Activated T-cell treated with anti-CD3 and anti-CD28 coated beads for 24 hours (primary cell): ENCODE results near the gene RPL3.

Experiments used
- DNase-seq: peaks from one replicate; pipeline ENCODE4 v3.0.0-alpha.2; 2020; ENCODE audit warnings: low read depth

RPL3 gene

DNA sequence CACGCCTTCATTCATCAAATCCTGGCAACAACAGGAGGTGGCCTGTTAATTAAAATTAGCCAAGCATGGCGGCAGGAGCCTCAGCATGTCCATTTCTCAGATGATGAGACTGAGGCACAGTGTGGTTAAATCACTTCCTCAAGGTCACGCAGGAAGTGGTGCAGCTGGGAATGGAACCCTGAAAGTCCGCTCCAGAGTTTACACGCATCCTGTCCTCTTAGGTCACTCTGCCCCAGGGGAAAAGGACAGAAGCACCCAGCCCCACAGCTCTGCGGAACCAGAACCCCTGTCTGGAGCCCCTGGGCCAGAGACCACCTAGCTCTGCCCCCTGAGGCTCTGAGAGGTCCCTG is 19.6 kb downstream of the RPL3 start:
- DNase-seq = no peak

DNA sequence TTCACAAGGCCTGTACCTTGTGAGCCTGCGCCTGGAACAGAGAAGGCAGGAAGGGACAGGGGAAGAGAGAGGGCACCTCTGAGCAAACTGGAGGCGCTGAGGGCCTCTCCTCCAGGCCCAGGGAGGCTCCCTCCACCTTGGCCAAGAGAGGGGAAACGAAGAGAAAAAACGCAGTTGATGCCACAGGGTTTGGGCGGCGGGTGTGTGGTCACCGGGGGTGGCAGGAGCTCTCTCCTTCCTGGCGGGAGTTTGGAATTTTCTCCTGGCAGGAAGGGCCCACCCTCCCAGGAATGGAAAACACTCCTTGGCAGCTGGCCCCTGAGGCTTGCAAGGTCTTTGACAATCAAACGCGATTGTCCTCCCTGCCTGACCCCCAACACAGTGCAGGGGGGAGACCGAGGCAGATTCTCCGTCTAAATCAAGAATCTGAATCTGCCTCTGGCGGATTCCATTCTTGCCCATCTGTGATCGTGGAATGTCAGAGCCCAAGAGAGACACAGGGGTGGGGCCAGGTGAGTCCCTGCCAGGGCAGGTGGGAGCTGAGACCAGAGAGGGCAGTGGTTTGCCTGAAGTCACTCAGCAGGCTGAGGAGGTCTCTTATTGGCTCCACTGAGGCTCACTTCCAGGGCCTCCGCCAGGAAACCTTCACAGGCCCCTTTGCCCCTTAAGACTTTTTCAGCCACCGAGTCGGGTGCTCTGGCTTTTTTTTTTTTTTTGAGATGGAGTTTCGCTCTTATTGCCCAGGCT is 21.0 kb downstream of the RPL3 start:
- DNase-seq = no peak

DNA sequence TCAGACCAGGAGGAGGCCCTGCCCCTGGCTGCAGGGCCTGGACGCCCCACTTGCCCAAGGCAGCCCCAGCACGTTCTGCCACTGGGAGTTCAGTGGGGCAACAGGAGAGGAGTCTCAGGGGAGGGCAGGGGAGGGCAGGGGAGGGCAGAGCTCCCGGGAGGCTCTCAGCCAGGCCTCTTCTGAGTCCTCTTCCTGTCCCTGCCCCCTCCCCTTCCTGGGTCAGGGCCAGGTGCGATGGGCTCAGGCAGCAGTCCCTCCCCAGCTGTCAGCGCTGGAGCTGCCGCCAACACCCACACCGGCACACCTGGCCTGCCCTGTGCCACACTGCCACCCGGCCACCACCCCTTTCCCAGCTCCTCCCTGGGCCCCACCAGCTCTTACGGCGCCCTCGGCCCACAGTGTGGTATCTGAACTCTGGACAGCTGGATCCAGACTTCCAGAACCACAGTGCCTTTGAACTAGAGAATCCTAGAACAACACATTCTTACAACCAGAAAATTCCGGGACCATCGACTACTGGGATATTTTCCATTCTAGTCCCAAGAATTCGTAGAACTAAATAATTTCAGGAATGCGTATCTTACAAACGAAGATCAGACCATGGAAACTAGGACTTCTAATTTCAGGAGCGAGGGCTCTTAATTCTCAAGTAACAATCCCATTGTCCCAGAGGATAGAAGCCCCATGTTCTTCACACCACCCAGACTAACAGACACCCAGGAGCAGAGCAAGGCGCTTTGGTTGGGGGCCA is 21.8 kb downstream of the RPL3 start:
- DNase-seq = no peak

DNA sequence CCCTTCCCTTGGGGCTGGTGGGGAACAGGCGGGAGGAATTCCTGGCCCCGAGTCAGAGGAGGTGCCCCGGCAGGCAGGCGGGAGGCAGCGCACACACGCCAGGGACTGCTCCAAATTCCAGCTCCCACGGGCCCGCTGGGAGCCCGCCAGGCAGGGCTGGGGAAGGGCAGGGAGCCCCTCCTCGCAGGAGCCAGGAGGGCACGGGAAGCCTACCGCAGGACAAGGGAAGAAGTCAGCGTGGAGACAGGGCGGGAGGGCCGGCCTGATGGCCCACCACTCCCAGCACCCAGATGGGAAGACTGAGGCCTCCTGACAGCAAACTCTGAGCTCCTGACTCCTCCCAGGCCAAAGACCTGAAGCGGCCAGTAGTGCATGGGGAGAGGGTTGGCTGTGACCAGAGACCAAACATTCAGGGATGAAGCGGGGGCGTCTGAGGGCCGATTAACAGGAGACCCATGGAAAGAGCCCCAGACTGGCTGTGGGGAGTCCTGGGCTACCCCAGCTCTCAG is 22.4 kb downstream of the RPL3 start:
- no peak for DNase-seq

DNA sequence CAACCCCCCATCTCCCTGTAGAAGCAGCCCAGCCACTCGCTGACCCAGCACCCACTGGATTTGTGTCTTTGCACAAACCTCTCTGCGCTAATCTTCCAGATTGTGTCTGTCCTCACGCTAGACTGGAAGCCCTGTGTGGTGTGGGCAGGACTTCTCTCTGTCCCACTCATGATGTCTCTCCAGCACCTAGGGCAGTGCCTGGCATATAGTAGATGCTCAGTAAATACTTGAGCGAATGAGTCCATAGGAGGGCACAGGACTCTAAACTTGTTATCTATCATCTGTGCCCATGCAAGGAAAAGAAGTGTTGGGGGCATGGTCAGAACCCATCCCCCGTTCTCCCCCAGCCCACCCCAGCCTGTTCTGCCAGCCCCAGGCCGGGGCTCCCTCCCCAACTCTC is 22.9 kb downstream of the RPL3 start:
- DNase-seq = no peak

DNA sequence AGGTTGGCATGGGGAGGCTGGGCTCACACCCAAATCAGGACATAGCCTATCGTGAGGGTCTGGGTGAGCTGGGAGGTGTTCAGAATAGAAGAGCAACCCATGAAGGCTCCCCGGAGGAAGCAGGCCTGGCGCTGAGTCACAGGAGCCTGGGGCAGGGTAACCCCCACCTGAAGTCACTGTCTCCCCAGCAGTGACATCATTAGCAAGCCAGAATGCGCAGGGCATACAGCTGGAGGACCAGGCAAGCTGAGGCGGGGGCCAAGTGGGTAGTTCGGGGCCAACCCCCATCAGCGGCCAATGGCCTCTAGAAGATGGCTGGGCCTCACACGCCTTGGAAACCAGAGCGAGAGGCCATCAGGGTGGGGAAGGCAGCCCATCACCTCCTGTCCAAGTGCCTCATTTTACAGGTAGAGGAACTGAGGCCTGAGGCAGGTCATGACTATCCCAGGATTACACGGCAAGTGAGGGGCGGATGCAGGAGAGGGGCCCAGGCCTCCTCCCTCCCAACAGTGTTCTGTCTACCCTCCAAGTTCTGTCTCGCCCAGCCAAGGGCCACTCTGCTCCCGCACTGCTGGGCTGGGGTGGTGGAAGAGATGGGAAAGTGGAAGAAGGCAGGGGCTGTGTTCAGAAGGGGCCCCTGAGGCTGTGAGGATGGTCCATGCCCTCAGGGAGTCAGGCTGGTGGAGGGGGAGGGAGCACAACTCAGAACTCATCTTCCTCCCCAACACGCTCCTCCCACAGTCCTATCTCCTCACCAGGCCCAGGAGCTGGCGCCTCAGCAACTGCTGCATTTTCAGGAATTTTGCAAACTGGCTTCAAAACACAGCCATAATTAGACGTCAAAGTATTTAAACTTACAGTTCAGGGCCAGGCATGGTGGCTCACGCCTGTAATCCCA is 24.6 kb downstream of the RPL3 start:
- no peak for DNase-seq

DNA sequence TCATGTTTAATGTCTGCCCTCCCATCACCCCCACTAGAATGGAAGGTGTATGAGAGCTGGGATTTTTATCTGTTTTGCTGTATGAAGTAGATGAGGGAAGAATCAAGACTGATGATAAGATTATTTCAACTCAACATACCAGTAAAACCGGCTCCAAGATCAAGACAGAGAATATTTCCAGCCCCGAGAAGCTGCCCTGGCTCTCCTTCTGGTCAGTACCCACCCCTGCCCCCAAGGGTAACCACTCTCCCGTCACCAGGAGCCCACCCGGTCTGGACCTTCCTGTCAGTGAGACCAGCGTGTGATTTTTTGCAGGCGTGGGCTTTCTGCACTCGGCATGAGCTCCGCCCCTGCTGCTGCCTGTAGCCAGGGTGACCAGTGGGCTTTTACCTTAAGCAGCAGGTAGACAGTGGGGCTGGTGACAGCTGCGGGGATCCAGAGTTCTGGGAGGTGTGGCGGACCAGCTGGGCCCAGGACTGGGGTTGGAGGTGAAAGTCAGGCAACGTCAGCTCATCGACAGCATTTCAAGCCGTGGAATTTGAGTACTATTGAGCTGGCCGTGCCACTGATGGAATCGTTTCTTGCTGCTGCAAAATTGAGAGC is 25.6 kb downstream of the RPL3 start:
- no peak for DNase-seq

DNA sequence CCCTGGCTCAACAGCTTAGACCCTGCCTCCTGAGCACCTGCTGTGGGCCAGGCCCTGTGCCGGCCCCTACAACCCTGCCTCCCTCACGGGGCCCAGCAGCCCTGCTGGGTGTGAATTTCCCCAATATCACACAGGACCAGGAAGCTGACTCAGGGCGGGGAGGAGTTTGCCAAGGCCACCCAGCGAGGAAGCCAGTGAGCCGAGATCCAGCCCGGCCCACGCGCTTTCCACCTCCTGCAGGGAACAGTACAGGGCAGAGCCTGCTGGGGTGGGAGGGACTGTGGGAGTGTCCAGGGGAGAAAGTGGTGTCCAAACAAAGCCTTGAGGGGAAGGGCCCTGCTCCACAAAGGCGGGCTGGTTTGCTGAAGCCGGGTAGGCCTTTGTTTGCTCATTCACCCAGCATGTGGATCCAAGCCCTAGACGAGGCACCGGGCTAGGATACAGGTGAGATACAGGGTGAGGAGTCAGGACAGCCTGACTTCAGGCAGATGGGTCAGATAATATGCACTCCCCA is 26.8 kb downstream of the RPL3 start:
- DNase-seq = no peak

DNA sequence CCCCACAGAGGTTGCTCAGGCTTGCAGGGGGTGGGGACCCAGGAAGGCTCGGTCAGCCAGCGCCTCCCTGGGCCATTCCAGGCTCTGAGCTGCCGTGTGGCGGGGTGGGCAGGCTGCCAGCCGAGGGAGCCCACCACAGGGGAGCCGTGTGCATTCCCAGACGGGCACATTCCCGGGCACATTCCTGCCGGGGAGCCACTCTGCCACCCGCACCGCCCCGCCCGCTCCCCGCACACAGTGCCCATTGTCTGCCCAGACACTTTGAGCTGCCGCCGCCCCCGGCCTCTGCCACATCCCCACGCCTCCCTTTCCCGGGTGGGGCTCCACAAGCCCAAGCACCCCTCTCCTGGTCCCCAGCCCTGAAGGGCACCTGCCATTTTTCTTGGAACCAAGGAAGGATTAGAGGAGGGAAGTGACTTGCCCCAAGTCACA is 27.4 kb downstream of the RPL3 start:
- DNase-seq = no peak

DNA sequence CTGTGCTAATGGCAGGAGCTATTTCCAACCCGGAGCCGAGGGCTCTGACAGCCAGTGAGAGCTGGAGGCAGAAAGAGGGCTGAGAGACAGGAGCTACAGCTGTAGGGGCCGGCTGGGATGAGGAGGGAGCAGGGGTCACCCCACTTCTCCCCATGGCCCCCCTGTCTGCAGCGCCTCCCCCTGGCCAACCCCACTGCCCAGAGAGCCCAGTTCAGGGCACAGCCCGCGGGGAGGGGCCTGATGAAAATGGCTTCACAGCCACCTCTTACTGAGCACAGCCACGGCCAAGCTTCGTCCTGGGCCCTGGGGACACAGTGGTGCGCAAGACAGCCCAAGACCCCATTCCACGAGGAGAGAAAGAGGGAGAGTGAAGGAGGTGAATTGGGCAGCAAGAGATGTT is 27.9 kb downstream of the RPL3 start:
- DNase-seq = no peak

DNA sequence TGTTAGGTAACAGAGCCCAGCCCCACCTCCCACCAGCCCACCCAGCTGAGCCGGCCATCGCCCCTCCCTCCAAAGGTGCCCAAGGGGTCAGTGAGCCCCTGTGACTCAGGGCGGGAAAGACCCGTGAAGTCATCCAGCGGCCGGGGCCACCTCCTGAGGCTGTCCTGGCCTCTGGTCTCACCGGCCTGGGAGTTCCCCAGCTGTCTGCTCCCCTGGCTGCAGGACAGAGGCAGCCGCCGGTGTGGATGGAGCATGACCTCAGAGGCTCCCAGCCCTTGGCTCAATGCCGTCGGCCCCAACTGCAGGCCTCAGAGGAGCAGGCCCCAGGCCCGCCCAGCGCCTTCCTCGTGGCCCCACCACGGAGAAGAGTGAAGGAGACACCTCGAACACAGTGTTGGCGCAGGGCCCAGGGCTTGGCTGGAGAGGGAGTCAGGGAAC is 28.7 kb downstream of the RPL3 start:
- no peak for DNase-seq

DNA sequence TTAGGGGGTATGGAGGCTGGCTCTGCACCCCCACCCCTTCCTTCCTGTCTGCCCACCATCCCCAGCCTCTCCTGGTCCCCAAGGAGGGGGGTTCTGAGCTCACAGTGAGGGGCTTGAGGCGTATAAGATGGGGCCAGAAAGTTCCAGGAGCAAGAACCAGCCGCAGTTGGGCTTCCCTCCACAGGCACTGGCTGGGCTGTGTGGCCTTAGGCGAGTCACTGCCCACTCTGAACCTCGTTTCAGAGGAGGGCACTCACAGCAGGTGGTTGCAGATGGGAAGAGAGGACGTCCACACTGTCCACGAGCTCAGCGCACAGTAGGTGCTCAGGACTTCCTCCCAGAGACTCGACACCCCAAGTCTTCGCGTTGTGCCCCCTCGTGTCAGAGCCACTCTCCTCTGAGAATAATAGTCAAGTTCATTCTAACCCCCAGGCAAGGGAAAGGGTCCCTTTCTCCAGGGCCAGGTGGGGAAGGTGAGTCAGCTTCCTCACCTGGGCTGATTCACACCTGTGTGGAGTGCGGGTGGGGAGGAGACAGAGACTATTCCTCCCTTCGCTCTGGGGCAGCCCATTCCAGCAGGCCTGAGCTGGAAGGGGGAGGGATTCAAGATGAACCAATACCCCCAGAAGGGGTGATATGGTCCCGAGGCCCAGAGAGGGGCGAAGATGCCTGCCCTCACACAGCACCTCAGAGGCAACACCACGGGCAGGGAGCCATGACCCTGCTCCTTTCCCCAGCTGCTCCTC is 29.3 kb downstream of the RPL3 start:
- no peak for DNase-seq

DNA sequence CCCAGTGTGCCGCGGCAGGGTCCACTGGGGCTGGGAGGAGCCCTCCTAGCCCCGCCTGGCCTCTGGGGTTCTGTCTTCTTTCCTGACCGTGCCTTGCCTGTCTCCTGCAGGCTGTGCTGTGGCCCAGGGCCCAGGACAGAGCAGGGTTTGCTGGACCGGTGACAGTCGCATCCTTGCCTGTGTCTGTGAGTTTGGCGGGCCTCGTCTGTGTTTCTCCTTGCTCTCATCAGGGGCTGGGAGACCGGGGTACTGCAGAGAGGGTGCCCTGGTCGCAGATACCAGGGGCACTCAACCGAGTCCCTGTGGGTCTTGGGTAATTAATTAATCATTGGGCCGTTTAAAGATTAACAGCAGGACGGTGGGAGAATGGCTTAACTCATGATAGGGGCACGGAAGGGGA is 29.9 kb downstream of the RPL3 start:
- no peak for DNase-seq

DNA sequence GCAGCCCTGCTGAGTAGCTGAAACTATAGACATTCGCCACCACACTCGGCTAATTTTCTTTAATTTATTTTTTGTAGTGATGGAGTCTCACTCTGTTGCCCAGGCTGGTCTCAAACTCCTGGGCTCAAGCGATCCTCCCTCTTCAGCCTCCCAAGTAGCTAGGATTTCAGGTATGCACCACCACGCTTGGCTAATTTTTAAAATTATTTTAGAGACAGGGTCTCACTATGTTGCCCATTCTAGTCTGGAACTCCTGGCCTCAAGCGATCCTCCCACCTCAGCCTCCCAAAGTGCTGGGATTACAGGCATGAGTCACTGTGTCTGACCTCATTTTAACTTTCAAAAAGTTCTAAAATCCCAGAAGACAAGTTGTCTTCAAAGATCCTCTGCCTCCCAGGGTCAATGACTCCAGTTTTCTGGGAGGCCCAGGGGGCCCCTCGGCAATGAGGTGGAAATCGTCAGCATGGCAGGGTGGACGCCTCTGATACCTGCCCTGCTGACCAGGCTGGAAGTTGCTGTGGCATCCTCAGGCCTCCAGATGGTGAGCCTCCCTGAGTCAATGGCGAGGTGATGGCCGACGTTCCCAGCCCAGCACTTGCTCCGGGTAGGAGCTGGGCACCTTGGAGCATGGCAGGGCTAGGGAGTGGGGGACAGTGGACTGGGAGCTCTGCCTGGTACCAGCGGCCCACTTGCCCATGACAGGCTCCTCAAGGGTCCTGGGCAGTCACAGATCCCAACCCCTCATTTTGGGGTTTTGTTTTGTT is 31.1 kb downstream of the RPL3 start:
- no peak for DNase-seq

DNA sequence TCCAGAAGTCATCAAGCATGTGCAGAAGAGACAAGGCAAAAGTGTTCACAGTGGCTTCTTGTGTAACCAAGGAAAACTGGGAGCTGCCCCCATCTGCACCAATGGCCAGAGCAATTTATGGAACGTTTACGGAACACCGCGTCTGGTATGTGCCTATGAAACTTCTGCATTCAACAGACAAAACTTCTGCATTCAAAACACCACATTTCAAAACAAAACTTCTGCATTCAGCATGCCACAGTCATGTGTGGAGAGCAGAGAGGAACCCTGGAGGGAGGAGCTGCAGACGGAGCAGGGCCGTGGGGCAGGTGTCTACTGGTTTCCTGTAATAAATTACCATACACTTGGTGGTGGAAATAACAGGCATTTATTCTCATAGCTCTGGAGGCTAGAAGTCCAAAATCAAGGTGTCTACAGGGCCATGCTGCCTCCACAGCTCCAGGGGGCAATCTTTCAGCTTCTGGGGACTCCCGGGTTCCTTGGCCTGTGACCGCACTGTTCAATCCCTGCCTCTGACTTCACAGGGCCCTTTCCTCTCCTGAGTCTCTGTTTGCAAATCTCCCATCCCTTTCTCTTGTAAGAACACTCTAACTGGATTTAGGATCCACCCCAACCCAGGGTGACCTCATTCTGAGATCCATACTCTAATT is 32.2 kb downstream of the RPL3 start:
- DNase-seq = no peak

DNA sequence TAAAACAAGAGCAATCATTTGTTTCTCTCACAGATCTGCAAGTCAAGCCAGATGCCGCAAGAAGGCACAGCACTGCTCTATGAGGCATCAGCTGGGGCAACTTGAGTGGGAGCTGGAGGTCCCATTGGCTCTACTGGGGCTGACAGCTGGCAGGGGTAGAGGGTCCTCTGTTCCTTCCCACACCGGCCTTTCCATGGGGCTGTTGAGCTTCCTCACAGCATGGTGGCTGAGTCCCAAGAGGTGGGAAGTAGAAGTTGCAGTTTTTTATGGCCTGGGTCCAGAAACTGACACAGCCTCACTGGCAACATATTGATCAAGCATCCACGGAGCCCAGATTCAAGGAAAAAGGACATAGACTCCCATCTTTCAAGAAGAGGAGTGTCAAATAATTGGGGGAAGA is 34.4 kb downstream of the RPL3 start:
- DNase-seq = no peak

DNA sequence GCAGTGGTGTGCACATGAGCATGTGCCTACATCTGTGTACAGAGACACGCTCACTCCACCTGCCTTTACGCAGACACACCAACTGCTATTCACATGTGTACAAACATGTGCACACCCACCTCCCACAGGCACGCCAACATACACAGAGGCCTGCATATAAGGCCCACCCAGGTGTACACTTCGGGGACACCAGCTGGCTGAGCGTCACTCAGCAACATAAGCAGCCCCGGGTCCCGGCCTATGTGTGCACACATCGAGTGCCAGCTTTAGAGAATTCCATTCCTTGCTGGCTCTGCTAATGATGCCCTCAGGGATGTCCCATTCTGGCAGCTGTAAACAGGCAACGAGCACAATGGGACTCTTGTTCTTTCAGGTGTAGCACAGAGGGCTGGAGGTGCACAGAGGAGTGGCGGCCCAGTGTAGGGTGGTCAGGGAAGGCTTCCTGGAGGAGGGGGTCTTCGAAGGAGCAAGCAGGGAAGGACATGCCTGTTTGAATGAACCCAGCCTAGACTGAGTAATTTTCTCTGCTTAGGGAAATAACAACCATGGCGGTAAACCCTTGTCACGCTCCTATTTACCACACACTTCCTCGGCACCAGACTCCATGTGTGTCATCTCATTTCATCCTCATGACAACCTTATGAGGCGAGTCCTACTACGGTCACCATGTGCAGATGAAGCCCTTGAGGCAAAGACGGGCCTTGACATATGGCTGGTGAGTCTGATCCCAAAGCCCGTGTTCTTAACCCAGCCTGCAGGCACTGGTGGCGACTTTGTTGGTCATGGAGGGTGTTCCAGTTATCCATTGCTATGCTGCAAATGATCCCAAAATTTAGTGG is 35.1 kb downstream of the RPL3 start:
- DNase-seq = no peak

DNA sequence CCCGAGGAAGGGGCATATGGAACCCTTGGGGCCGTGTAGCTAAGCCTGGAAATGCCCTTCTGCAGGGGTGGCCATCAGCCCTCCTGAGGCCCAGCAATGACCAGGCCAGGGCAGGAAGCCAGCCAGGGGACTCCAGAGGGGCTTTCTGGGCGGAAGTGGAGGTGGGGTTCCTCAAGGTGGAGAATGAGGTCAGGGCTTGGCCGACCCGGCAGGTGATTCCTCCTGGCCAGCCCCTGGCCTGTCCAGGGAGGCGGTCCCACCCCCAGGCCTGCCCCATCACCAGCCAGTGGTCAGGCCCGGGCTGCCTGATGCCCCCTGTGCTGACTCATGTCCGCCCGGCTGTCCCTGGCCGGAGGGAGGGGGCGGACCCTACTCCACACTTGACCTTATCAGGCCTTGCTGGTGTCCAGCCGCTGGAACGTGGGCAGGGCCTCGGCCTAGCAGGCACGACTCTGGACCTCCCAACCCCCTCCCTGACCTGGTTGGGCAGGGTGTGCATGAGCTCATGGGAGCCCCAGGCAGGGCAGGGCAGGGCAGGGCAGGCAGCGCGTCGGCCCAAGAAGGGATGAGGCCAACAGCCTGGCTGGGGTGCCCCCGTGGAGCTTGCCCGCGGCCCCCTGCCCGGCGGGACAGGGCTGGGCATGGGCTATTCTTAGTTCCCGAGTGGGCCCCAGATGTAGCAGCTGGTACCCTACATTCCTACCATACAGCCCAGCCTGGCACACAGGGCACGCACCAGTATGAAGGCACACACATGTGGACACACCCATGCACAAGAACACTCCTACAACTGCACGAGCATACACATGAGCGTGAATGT is 35.9 kb downstream of the RPL3 start:
- DNase-seq = no peak
